Spinal cord (tissue), 10 donors: ENCODE results near the gene ARHGEF26. TPM values are rescaled to one million over a fixed set of nuclear protein-coding genes. Genes with fewer than 3 reads are reported as not detected.
A peak's percentile ranks its signal among the peaks of the same experiment; 100 is the strongest.

Source experiments
- DNase-seq, 6 donors: peaks; one replicate each; pipeline versions ENCODE4 v3.0.0 to v3.0.0-alpha.2; 2013 to 2015; ENCODE audit warnings: low spot score in 6 of 6, low read depth in 4 of 6
- H3K27ac ChIP-seq: one replicate; pipeline ENCODE4 v1.5.1; 2013; ENCODE audit warnings: low read depth, low read length, control low read depth
- H3K27me3 ChIP-seq: one replicate; pipeline ENCODE4 v1.6.1; 2013; ENCODE audit warnings: low read length; ENCODE audit not compliant: control insufficient read depth, insufficient read depth
- H3K36me3 ChIP-seq: one replicate; pipeline ENCODE4 v1.6.1; 2013; ENCODE audit warnings: low read length; ENCODE audit not compliant: control insufficient read depth, insufficient read depth
- H3K4me1 ChIP-seq: one replicate; pipeline ENCODE4 v1.6.1; 2013; ENCODE audit warnings: low read length; ENCODE audit not compliant: control insufficient read depth, insufficient read depth
- H3K4me3 ChIP-seq: one replicate; pipeline ENCODE4 v1.5.1; 2013; ENCODE audit warnings: low read depth, low read length, control low read depth
- H3K9me3 ChIP-seq: one replicate; pipeline ENCODE4 v1.6.1; 2013; ENCODE audit warnings: low read length; ENCODE audit not compliant: control insufficient read depth, insufficient read depth
- WGBS: methylation state at CpG from one replicate; pipeline ENCODE4 v1.1.5; 2013; ENCODE audit warnings: missing lambda C conversion rate; ENCODE audit not compliant: insufficient coverage; 5-methylcytosine and 5-hydroxymethylcytosine counted together
- polyA plus RNA-seq, 2 donors: library from polyadenylated mRNA; unstranded; fragments of 120-200 nt; gene quantifications; one replicate each; pipeline ENCODE4 v1.2.1, GENCODE V29; 2013; ENCODE audit not compliant: insufficient read length in 2 of 2
- total RNA-seq, 2 donors: library from RNA; depleted of rRNA in 1 of 2; stranded (reverse); fragments of 120-200 nt in 1 of 2; fragments of >200 nt in 1 of 2; gene quantifications; one replicate each; pipeline versions ENCODE4 v1.2.3 to v1.2.4, GENCODE V29; 2013 to 2014
- donor health status: healthy.

The ARHGEF26 gene
- total and polyA plus RNA-seq, 4 donors: 27.2 to 57.8 (median 39.4) TPM

GRCh38 chr3:154089421-154090420 lies 31.5 kb upstream of the ARHGEF26 start:
- H3K9me3 ChIP-seq: no peaks in the 10 kb centered on the region
- no peak overlapping the region for H3K27ac ChIP-seq
- H3K4me1 ChIP-seq: no peaks in the 10 kb centered on the region
- 81% methylated on average over 10 of the region's 14 CpGs for WGBS
- H3K36me3 ChIP-seq: no peaks in the 10 kb centered on the region
- H3K4me3 ChIP-seq: no peak overlapping the region
- H3K27me3 ChIP-seq: no peaks in the 10 kb centered on the region
- no peak for DNase-seq

- WGBS: 76% methylated on average over 6 of the region's 7 CpGs
- DNase-seq: peak in 1 of 6 donors; percentile 82
- no peaks in the 10 kb centered on the region for H3K4me1 ChIP-seq
Observed at GRCh38 chr3:154094051-154094450, 27.1 kb upstream of the ARHGEF26 start.

GRCh38 chr3:154095832-154096421 lies 25.3 kb upstream of the ARHGEF26 start:
- DNase-seq: peak in 2 of 6 donors; percentile 54 to 77
- WGBS: no CpG with 5 or more reads among the region's 3 CpGs
- no peaks in the 10 kb centered on the region for H3K36me3 ChIP-seq
- no peaks in the 10 kb centered on the region for H3K9me3 ChIP-seq
- no peak overlapping the region for H3K27ac ChIP-seq
- no peak overlapping the region for H3K4me3 ChIP-seq
- H3K27me3 ChIP-seq: no peaks in the 10 kb centered on the region
- no peaks in the 10 kb centered on the region for H3K4me1 ChIP-seq

More at GRCh38 chr3:154094051-154094450, 27.1 kb upstream of the ARHGEF26 start:
- Histone ChIP-seq H3K27ac (no peak overlapping the region), H3K9me3 (no peaks in the 10 kb centered on the region), H3K4me3 (no peak overlapping the region), H3K36me3 (no peaks in the 10 kb centered on the region), H3K27me3 (no peaks in the 10 kb centered on the region)

GRCh38 chr3:154098376-154098775 lies 22.8 kb upstream of the ARHGEF26 start:
- DNase-seq: peak in 1 of 6 donors; percentile 55
- no peak overlapping the region for H3K27ac ChIP-seq
- 17% methylated on average over 2 of the region's 2 CpGs for WGBS
- no peak overlapping the region for H3K4me3 ChIP-seq
- H3K27me3 ChIP-seq: no peaks in the 10 kb centered on the region
- H3K4me1 ChIP-seq: no peaks in the 10 kb centered on the region
- H3K36me3 ChIP-seq: no peaks in the 10 kb centered on the region
- H3K9me3 ChIP-seq: no peaks in the 10 kb centered on the region

- H3K9me3 ChIP-seq: no peaks in the 10 kb centered on the region
- no peaks in the 10 kb centered on the region for H3K27me3 ChIP-seq
- H3K36me3 ChIP-seq: no peaks in the 10 kb centered on the region
- no peak overlapping the region for H3K27ac ChIP-seq
- H3K4me3 ChIP-seq: no peak overlapping the region
- 62% methylated on average over 5 of the region's 6 CpGs for WGBS
- peaks cover 4% of the 10 kb centered on the region for H3K4me1 ChIP-seq
- no peak for DNase-seq
Observed at GRCh38 chr3:154100556-154100955, 20.6 kb upstream of the ARHGEF26 start.

- no peak for DNase-seq
- H3K27me3 ChIP-seq: no peaks in the 10 kb centered on the region
- WGBS: 80% methylated on average over 1 of the region's 2 CpGs
Observed at GRCh38 chr3:154101250-154101649, 19.9 kb upstream of the ARHGEF26 start.

GRCh38 chr3:154102225-154102624 lies 19.0 kb upstream of the ARHGEF26 start:
- no peak for DNase-seq
- H3K27me3 ChIP-seq: no peaks in the 10 kb centered on the region
- H3K27ac ChIP-seq: no peak overlapping the region
- H3K4me3 ChIP-seq: no peak overlapping the region
- no peaks in the 10 kb centered on the region for H3K9me3 ChIP-seq
- H3K4me1 ChIP-seq: peaks cover 4% of the 10 kb centered on the region
- H3K36me3 ChIP-seq: no peaks in the 10 kb centered on the region
- 71% methylated on average over 1 of the region's 1 CpG for WGBS

More at GRCh38 chr3:154101250-154101649, 19.9 kb upstream of the ARHGEF26 start:
- H3K27ac ChIP-seq: no peak overlapping the region
- no peaks in the 10 kb centered on the region for H3K36me3 ChIP-seq
- no peak overlapping the region for H3K4me3 ChIP-seq
- H3K4me1 ChIP-seq: peaks cover 4% of the 10 kb centered on the region
- H3K9me3 ChIP-seq: no peaks in the 10 kb centered on the region

GRCh38 chr3:154105218-154105975 lies 15.8 kb upstream of the ARHGEF26 start:
- Histone ChIP-seq H3K4me1 (peaks cover 4% of the 10 kb centered on the region), H3K36me3 (no peaks in the 10 kb centered on the region), H3K27ac (peak overlapping the region; percentile 10), H3K27me3 (no peaks in the 10 kb centered on the region), H3K4me3 (no peak overlapping the region), H3K9me3 (no peaks in the 10 kb centered on the region)
- 71% methylated on average over 3 of the region's 4 CpGs for WGBS
- peak in 1 of 6 donors; percentile 20 for DNase-seq

DNA sequence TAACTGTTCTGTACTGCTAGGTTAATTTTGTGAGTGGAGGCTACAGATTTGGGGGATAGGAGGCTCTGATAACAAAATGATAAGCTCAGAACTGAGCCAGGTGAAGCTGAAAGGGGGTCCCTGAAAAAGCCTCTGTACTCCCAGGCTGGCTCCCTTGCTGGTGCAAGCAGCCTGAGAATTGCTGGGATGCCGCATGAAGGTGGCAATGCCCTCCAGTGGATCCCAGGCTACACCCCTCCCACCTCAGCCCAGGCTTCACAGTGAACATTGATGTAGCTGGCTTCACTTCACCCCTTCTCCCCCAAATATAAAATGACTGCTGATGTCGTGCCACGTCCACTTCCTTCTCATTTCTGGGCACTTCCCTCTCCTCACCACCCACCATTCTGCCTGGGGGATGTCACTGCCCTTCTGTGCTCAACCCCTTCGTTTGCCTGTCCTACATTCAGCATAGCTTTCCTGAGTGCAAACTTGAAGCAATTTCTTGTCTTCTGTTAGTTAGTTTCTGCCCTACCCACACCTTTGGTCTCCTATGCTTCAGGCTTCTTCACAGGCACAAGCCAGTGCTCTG lies 9.7 kb upstream of the ARHGEF26 start:
- H3K27ac ChIP-seq: peak overlapping the region; percentile 49
- WGBS: 42% methylated on average over 4 of the region's 4 CpGs
- no peak for DNase-seq
- peaks cover 4% of the 10 kb centered on the region for H3K4me1 ChIP-seq
- no peaks in the 10 kb centered on the region for H3K27me3 ChIP-seq
- no peak overlapping the region for H3K4me3 ChIP-seq
- no peaks in the 10 kb centered on the region for H3K36me3 ChIP-seq
- no peaks in the 10 kb centered on the region for H3K9me3 ChIP-seq
